Prostate gland (tissue), 2 donors: ENCODE measurements around the gene TMC1. TPM values are rescaled to one million over a fixed set of nuclear protein-coding genes. Genes with fewer than 3 reads are reported as not detected.

ENCODE experiments used
- DNase-seq: peaks from one replicate; pipeline ENCODE4 v3.0.0-alpha.2; 2019; ENCODE audit warnings: low spot score
- H3K27ac ChIP-seq, 2 donors: fragments of 200-600 bp; sonication (generic); 2 replicates each; pipeline ENCODE4 v1.5.1; 2017 to 2019
- H3K27me3 ChIP-seq: fragments of 200-600 bp; sonication (generic); replicated peaks from 2 replicates; pipeline ENCODE4 v1.5.1; 2019; ENCODE audit not compliant: insufficient read depth
- H3K36me3 ChIP-seq, 2 donors: fragments of 200-600 bp; sonication (generic); 1 replicate in 1 of 2; 2 replicates in 1 of 2; pipeline versions ENCODE4 v1.5.1 to v1.8.1; 2017 to 2019
- H3K4me1 ChIP-seq: fragments of 200-600 bp; sonication (generic); replicated peaks from 2 replicates; pipeline ENCODE4 v1.5.1; 2019
- H3K4me3 ChIP-seq, 2 donors: fragments of 200-600 bp; sonication (generic); 2 replicates each; pipeline ENCODE4 v1.5.1; 2017 to 2019
- H3K9me3 ChIP-seq: fragments of 200-600 bp; sonication (generic); 2 replicates; pipeline ENCODE4 v1.5.1; 2017
- CTCF ChIP-seq, 4 experiments: fragments of 200-600 bp in 2 of 4; fragments of 450-650 bp in 2 of 4; sonication (generic) in 2 of 4; IDR thresholded peaks; 1 replicate in 3 of 4; 2 replicates in 1 of 4; pipeline ENCODE4 v1.5.1; 2016 to 2019; ENCODE audit warnings: antibody characterized with exemption in 4 of 4, mild to moderate bottlenecking in 2 of 4, moderate library complexity in 2 of 4
- POLR2A ChIP-seq: fragments of 450-650 bp; IDR thresholded peaks from one replicate; pipeline ENCODE4 v1.6.1; 2016; ENCODE audit warnings: antibody characterized with exemption, mild to moderate bottlenecking
- POLR2AphosphoS5 ChIP-seq: sonication (generic); formaldehyde crosslinking; IDR thresholded peaks from one replicate; pipeline ENCODE4 v1.6.1; 2017; ENCODE audit warnings: antibody characterized with exemption
- WGBS: methylation state at CpG from one replicate; pipeline ENCODE4 v1.1.5; 2018; 5-methylcytosine and 5-hydroxymethylcytosine counted together
- intact Hi-C: fragments of 100-400 bp; cut with DNase I; formaldehyde crosslinking; loops from one replicate; pipeline ENCODE4 v1.14.2; 2022
- total RNA-seq, 2 donors: library from RNA; depleted of rRNA; stranded (reverse); fragments of >200 nt; gene quantifications; one replicate each; pipeline ENCODE4 v1.1.0, GENCODE V29; 2016

TMC1 gene
- total RNA-seq, 2 donors from 2014 or later = 3.0 to 5.3 TPM

GRCh38 chr9:72623156-72623555 is 101.7 kb downstream of the TMC1 start:
- Histone ChIP-seq H3K27ac (no peak overlapping the region), H3K27me3 (no peaks in the 10 kb centered on the region), H3K4me3 (no peak overlapping the region), H3K9me3 (no peaks in the 10 kb centered on the region), H3K4me1 (no peaks in the 10 kb centered on the region), H3K36me3 (no peaks in the 10 kb centered on the region)
- TF ChIP-seq POLR2AphosphoS5 (no peak), POLR2A (no peak), CTCF (IDR thresholded peaks at IDR 0.05) (no peak)
- intact Hi-C loops = no loop called here
- no peak for DNase-seq
- 27% methylated on average over 2 of the region's 2 CpGs for WGBS

GRCh38 chr9:72627147-72627546 is 105.7 kb downstream of the TMC1 start:
- TF ChIP-seq POLR2A = no peak
- TF ChIP-seq POLR2AphosphoS5 = no peak
- no peak for TF ChIP-seq CTCF (IDR thresholded peaks at IDR 0.05)
- Histone ChIP-seq H3K9me3 (no peaks in the 10 kb centered on the region), H3K36me3 (no peaks in the 10 kb centered on the region), H3K4me3 (no peak overlapping the region), H3K27ac (no peak overlapping the region), H3K4me1 (no peaks in the 10 kb centered on the region), H3K27me3 (no peaks in the 10 kb centered on the region)
- no peak for DNase-seq
- WGBS = 89% methylated on average over 2 of the region's 2 CpGs
- intact Hi-C loops = no loop called here

- H3K27ac ChIP-seq = no peak overlapping the region
- no peak overlapping the region for H3K4me3 ChIP-seq
- 62% methylated on average over 7 of the region's 7 CpGs for WGBS
- TF ChIP-seq POLR2A = no peak
- TF ChIP-seq CTCF (IDR thresholded peaks at IDR 0.05) = no peak
- TF ChIP-seq POLR2AphosphoS5 = no peak
- no peaks in the 10 kb centered on the region for H3K27me3 ChIP-seq
- H3K4me1 ChIP-seq = no peaks in the 10 kb centered on the region
- H3K36me3 ChIP-seq = no peaks in the 10 kb centered on the region
- intact Hi-C loops = no loop called here
- H3K9me3 ChIP-seq = no peaks in the 10 kb centered on the region
- no peak for DNase-seq
Measured at GRCh38 chr9:72627956-72628540, 106.6 kb downstream of the TMC1 start.

GRCh38 chr9:72633966-72634365 is 112.6 kb downstream of the TMC1 start:
- DNase-seq = no peak
- intact Hi-C loops = no loop called here
- Histone ChIP-seq H3K4me3 (no peak overlapping the region), H3K9me3 (no peaks in the 10 kb centered on the region), H3K27ac (no peak overlapping the region), H3K36me3 (no peaks in the 10 kb centered on the region), H3K4me1 (no peaks in the 10 kb centered on the region), H3K27me3 (no peaks in the 10 kb centered on the region)
- 73% methylated on average over 5 of the region's 5 CpGs for WGBS
- no peak for TF ChIP-seq POLR2AphosphoS5
- TF ChIP-seq POLR2A = no peak

GRCh38 chr9:72635197-72635596 is 113.8 kb downstream of the TMC1 start:
- Histone ChIP-seq H3K4me3 (no peak overlapping the region), H3K27me3 (no peaks in the 10 kb centered on the region), H3K27ac (no peak overlapping the region), H3K4me1 (no peaks in the 10 kb centered on the region), H3K9me3 (no peaks in the 10 kb centered on the region), H3K36me3 (no peaks in the 10 kb centered on the region)
- intact Hi-C loops = no loop called here
- no peak for DNase-seq
- 71% methylated on average over 1 of the region's 1 CpG for WGBS
- TF ChIP-seq POLR2A (no peak), CTCF (IDR thresholded peaks at IDR 0.05) (no peak), POLR2AphosphoS5 (no peak)
